ENCODE results near the gene PPP1R1A. TPM values are rescaled to one million over a fixed set of nuclear protein-coding genes. Genes with fewer than 3 reads are reported as not detected.

Gene PPP1R1A
- total RNA-seq, 1 experiment from 2014 or later: 8.5 TPM

GRCh38 chr12:54581412-54581811 is 7.0 kb downstream of the PPP1R1A start:
- H3K4me1 Mint-ChIP-seq: peaks cover 21 to 48% of the 10 kb centered on the region in 2 experiments
- Histone ChIP-seq H3K79me2 (ENCODE audit: insufficient read depth, low read length) (no peaks in the 10 kb centered on the region), H3K56ac (ENCODE audit: insufficient read length, low read depth, low read length) (no peak overlapping the region), H4K20me1 (ENCODE audit: control insufficient read depth, insufficient read depth, insufficient read length) (no peaks in the 10 kb centered on the region), H2BK12ac (ENCODE audit: insufficient read length, low read depth, low read length) (no peak overlapping the region), H3K27ac (ENCODE audit: insufficient read length, low read depth, low read length) (no peak overlapping the region), H3K4me2 (ENCODE audit: insufficient read depth, insufficient read length, low read length) (no peak overlapping the region), H3K23ac (ENCODE audit: insufficient read length, low read depth, low read length) (no peak overlapping the region), H3K23me2 (ENCODE audit: insufficient read length, low read depth, low read length, poor library complexity, severe bottlenecking) (no peaks in the 10 kb centered on the region), H3K9ac (ENCODE audit: extremely low read depth, insufficient read length, low read length) (no peak overlapping the region), H3T11ph (ENCODE audit: low read length) (no peak overlapping the region), H3K79me1 (ENCODE audit: insufficient read depth, low read depth, low read length, poor library complexity, severe bottlenecking) (no peaks in the 10 kb centered on the region), H3K4me1 (ENCODE audit: insufficient read depth, low read length) (no peaks in the 10 kb centered on the region), H3K27me3 (ENCODE audit: insufficient read depth, low read length) (no peaks in the 10 kb centered on the region; the same call in 1 of the 2 replicates), H3K4ac (ENCODE audit: low read depth, low read length) (no peak overlapping the region), H2BK5ac (ENCODE audit: insufficient read length, low read length) (no peak overlapping the region), H2BK15ac (ENCODE audit: low read depth, low read length) (no peak overlapping the region), H2AFZ (ENCODE audit: low read length) (no peak overlapping the region), H3K18ac (ENCODE audit: insufficient read length, low read depth, low read length) (no peak overlapping the region), H2AK5ac (ENCODE audit: insufficient read length, low read length) (no peak overlapping the region), H3K9me3 (ENCODE audit: control insufficient read depth, low read depth, low read length) (no peaks in the 10 kb centered on the region), H3K14ac (ENCODE audit: insufficient read depth, low read length) (no peak overlapping the region), H2BK120ac (ENCODE audit: low read depth, low read length, poor library complexity, severe bottlenecking) (no peak overlapping the region), H4K91ac (ENCODE audit: insufficient read length, low read depth, low read length) (no peak overlapping the region), H2BK20ac (ENCODE audit: low read depth, low read length, poor library complexity, severe bottlenecking) (no peak overlapping the region), H4K5ac (ENCODE audit: insufficient read length, low read depth, low read length) (no peak overlapping the region), H4K8ac (replicated peaks; ENCODE audit: insufficient read length, low read depth, low read length) (no peak overlapping the region)
- H3K4me3 Mint-ChIP-seq: no peak overlapping the region
- TF ChIP-seq, protein P1, sequence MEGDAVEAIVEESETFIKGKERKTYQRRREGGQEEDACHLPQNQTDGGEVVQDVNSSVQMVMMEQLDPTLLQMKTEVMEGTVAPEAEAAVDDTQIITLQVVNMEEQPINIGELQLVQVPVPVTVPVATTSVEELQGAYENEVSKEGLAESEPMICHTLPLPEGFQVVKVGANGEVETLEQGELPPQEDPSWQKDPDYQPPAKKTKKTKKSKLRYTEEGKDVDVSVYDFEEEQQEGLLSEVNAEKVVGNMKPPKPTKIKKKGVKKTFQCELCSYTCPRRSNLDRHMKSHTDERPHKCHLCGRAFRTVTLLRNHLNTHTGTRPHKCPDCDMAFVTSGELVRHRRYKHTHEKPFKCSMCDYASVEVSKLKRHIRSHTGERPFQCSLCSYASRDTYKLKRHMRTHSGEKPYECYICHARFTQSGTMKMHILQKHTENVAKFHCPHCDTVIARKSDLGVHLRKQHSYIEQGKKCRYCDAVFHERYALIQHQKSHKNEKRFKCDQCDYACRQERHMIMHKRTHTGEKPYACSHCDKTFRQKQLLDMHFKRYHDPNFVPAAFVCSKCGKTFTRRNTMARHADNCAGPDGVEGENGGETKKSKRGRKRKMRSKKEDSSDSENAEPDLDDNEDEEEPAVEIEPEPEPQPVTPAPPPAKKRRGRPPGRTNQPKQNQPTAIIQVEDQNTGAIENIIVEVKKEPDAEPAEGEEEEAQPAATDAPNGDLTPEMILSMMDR (conservative IDR thresholded peaks at IDR 0.05): no peak
- no peaks in the 10 kb centered on the region for H3K9me3 Mint-ChIP-seq
- peaks cover 0 to 6% (median 0%) of the 10 kb centered on the region in 3 experiments; a peak in 4 of 7 replicates for H3K36me3 Mint-ChIP-seq (ENCODE audit: insufficient read depth in 1 of 3, low read depth in 3 of 3)
- H3K27me3 Mint-ChIP-seq (ENCODE audit: low read depth): peaks cover 75% of the 10 kb centered on the region
- no peak overlapping the region for H3K27ac Mint-ChIP-seq
- DNase-seq: no peak
- WGBS (ENCODE audit: extremely low coverage, insufficient read length, low lambda C conversion rate): no CpG with 5 or more reads among the region's 6 CpGs
